Glutamatergic neuron (in vitro differentiated cells): ENCODE measurements around the gene PTPN2. TPM values are rescaled to one million over a fixed set of nuclear protein-coding genes. Genes with fewer than 3 reads are reported as not detected.

ENCODE experiments used
- DNase-seq: peaks from one replicate; pipeline ENCODE4 v3.0.0; 2022
- H3K27ac Mint-ChIP-seq: one replicate; pipeline ENCODE4 v1.8.0; 2020; ENCODE audit warnings: mild to moderate bottlenecking, mixed read lengths, inconsistent platforms; ENCODE audit not compliant: unreplicated experiment
- H3K27me3 Mint-ChIP-seq: one replicate; pipeline ENCODE4 v1.8.0; 2020; ENCODE audit warnings: mild to moderate bottlenecking, moderate library complexity, mixed read lengths, inconsistent platforms; ENCODE audit not compliant: unreplicated experiment
- H3K36me3 Mint-ChIP-seq: one replicate; pipeline ENCODE4 v1.8.0; 2020; ENCODE audit warnings: mild to moderate bottlenecking, mixed read lengths, inconsistent platforms; ENCODE audit not compliant: unreplicated experiment
- H3K4me1 Mint-ChIP-seq: one replicate; pipeline ENCODE4 v1.8.0; 2020; ENCODE audit warnings: mild to moderate bottlenecking, low read depth, mixed read lengths, inconsistent platforms; ENCODE audit not compliant: unreplicated experiment
- H3K4me3 Mint-ChIP-seq: one replicate; pipeline ENCODE4 v1.8.0; 2020; ENCODE audit warnings: mild to moderate bottlenecking, mixed read lengths, inconsistent platforms; ENCODE audit not compliant: unreplicated experiment
- H3K9me3 Mint-ChIP-seq: one replicate; pipeline ENCODE4 v1.8.0; 2020; ENCODE audit warnings: mild to moderate bottlenecking, moderate library complexity, mixed read lengths, inconsistent platforms; ENCODE audit not compliant: unreplicated experiment
- CTCF ChIP-seq: fragments of 200-600 bp; sonication (generic); IDR thresholded peaks from one replicate; pipeline ENCODE4 v1.5.0; 2021; ENCODE audit not compliant: partially characterized antibody, unreplicated experiment
- total RNA-seq: library from RNA; stranded (reverse); fragmentation: NEBNext Ultra II Directional; extraction: Animal tissue kit (Norgen Biotek cat#: 25700); gene quantifications from one replicate; pipeline ENCODE4 v1.2.1, GENCODE V29; 2021; ENCODE audit not compliant: unreplicated experiment

PTPN2 gene
- total RNA-seq, 1 donor from 2014 or later: 33.3 TPM

DNA sequence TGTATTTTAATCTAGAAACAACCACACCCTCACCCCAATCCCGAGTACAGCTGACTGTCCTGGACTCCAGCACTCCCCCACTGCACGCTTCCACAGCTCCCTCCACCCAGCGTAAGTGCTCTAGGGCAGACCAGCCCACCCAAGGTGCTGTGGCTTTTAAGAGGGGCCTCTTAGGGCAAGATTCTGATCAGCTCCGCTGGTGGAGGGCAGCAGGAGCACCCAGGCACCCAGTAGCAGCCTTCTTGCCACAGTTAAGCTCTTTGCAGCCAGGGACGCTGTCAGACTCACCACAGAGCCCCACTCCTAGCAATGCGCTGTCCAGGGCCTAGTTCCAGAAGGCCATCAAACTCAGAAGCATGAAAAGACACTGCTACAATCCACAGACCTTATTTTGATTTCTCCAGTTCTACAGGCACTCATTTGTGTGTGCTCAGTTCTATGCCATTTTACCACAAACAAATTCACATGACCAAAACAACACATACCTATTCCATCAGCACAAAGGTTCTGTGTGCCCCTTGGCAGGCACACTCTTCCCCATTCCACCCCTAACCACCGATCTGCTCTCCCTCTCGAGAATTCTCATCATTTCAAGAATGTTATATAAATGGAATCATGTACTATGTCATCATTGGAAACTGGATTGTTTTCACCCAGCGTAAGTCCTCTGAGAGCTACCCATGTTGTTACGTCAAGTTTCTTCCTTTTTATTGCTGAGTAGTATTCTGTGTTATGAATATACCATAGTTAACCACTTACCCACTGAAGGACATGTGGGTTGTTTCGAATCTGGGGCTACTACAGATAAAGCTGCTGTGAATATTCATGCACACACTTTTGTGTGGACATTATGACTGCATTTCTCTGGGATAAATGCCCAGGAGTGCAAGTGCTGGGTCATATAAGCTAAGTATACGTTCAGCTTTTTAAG lies 40.4 kb downstream of the PTPN2 start:
- DNase-seq: no peak
- no peaks in the 10 kb centered on the region for H3K36me3 Mint-ChIP-seq
- H3K27ac Mint-ChIP-seq: no peak overlapping the region

GRCh38 chr18:12842459-12843380 lies 41.3 kb downstream of the PTPN2 start:
- Mint-ChIP-seq H3K9me3 (no peaks in the 10 kb centered on the region), H3K27ac (no peak overlapping the region), H3K4me1 (peaks cover 3% of the 10 kb centered on the region), H3K36me3 (no peaks in the 10 kb centered on the region), H3K27me3 (no peaks in the 10 kb centered on the region), H3K4me3 (no peak overlapping the region)
- no peak for TF ChIP-seq CTCF
- DNase-seq: no peak

More for the DNA sequence above, 40.4 kb downstream of the PTPN2 start:
- no peak overlapping the region for H3K4me3 Mint-ChIP-seq
- no peaks in the 10 kb centered on the region for H3K9me3 Mint-ChIP-seq
- H3K27me3 Mint-ChIP-seq: no peaks in the 10 kb centered on the region
- H3K4me1 Mint-ChIP-seq: peaks cover 3% of the 10 kb centered on the region
- TF ChIP-seq CTCF: no peak

GRCh38 chr18:12841070-12841469 lies 43.0 kb downstream of the PTPN2 start:
- Mint-ChIP-seq H3K36me3 (no peaks in the 10 kb centered on the region), H3K4me3 (no peak overlapping the region), H3K4me1 (peaks cover 5% of the 10 kb centered on the region), H3K27me3 (no peaks in the 10 kb centered on the region), H3K9me3 (no peaks in the 10 kb centered on the region), H3K27ac (no peak overlapping the region)
- DNase-seq: no peak
- TF ChIP-seq CTCF: no peak

- TF ChIP-seq CTCF: no peak
- DNase-seq: no peak
- Mint-ChIP-seq H3K4me3 (no peak overlapping the region), H3K9me3 (no peaks in the 10 kb centered on the region), H3K27ac (no peak overlapping the region), H3K27me3 (no peaks in the 10 kb centered on the region), H3K36me3 (no peaks in the 10 kb centered on the region), H3K4me1 (peaks cover 6% of the 10 kb centered on the region)
Measured at GRCh38 chr18:12840382-12840781, 43.7 kb downstream of the PTPN2 start.
